ENCODE data around the gene TPPP. TPM values are rescaled to one million over a fixed set of nuclear protein-coding genes. Genes with fewer than 3 reads are reported as not detected.

Gene TPPP
- total and polyA plus RNA-seq, 12 donors, result 0.39 to 9.1 (median 2.0) TPM

DNA sequence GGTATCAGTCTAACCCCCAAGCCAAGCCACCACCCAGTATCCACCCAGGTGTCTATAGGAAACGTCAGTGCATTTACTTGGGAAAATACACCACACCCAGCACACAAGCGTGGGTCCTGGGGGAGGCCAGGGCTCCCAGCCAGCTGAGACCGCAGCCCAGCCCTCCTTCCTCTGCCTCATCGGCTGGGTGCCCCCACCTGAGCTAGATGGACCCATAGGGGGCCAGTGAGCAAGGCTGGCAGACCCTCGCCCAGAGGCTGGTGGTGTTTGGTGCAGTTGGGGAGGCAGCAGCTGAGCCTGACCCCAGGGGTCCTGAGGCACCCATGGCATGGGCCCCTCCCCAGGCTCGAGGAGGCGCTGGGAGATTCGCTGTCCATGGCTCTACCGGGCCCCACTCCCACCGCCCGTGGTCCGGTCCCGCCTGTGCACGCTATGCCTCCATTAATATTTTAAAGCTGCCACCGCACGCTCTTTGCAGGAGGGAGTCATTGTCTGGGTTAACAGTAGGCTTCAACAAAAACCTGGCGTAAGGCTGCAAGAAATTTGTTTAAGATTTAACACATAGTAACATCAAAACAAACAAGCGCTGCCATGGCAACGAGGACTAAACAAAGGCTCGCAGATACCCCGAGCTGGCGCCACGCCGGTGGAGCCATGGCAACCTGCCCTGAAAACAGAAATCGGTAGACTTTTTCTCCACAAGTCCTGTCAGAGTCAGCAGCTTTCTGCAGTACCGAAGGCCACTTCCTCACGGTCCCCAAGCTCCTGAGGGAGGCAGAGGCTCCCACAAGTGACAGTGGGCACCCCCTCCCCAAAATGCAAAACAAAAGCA lies 20.6 kb downstream of the TPPP start:
- Histone ChIP-seq H3K4me3 (no peak overlapping the region), H3K27me3 (no peaks in the 10 kb centered on the region), H3K9me3 (replicated peaks in 1 of 3) (no peaks in the 10 kb centered on the region), H3K4me1 (replicated peaks in 1 of 2) (peaks cover 0 to 26% of the 10 kb centered on the region in 2 donors), H3K36me3 (replicated peaks in 1 of 2) (no peaks in the 10 kb centered on the region), H3K27ac (no peak overlapping the region)
- intact Hi-C loops (cut with DNase I), result loop anchor here (5.0 to 10.0 kb wide), 2 partner anchors 122 to 235 kb away; no protein-coding TSS in a partner anchor
- 8 to 20% (median 12%) methylated on average over 16 to 27 of the region's 27 CpGs for WGBS, 4 donors
- peak; percentile 39 to 95 (median 60) for DNase-seq
- TF ChIP-seq, protein P1, sequence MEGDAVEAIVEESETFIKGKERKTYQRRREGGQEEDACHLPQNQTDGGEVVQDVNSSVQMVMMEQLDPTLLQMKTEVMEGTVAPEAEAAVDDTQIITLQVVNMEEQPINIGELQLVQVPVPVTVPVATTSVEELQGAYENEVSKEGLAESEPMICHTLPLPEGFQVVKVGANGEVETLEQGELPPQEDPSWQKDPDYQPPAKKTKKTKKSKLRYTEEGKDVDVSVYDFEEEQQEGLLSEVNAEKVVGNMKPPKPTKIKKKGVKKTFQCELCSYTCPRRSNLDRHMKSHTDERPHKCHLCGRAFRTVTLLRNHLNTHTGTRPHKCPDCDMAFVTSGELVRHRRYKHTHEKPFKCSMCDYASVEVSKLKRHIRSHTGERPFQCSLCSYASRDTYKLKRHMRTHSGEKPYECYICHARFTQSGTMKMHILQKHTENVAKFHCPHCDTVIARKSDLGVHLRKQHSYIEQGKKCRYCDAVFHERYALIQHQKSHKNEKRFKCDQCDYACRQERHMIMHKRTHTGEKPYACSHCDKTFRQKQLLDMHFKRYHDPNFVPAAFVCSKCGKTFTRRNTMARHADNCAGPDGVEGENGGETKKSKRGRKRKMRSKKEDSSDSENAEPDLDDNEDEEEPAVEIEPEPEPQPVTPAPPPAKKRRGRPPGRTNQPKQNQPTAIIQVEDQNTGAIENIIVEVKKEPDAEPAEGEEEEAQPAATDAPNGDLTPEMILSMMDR (IDR thresholded peaks at IDR 0.05), result no peak
- TF ChIP-seq POLR2A (IDR thresholded peaks at IDR 0.05), result no peak

DNA sequence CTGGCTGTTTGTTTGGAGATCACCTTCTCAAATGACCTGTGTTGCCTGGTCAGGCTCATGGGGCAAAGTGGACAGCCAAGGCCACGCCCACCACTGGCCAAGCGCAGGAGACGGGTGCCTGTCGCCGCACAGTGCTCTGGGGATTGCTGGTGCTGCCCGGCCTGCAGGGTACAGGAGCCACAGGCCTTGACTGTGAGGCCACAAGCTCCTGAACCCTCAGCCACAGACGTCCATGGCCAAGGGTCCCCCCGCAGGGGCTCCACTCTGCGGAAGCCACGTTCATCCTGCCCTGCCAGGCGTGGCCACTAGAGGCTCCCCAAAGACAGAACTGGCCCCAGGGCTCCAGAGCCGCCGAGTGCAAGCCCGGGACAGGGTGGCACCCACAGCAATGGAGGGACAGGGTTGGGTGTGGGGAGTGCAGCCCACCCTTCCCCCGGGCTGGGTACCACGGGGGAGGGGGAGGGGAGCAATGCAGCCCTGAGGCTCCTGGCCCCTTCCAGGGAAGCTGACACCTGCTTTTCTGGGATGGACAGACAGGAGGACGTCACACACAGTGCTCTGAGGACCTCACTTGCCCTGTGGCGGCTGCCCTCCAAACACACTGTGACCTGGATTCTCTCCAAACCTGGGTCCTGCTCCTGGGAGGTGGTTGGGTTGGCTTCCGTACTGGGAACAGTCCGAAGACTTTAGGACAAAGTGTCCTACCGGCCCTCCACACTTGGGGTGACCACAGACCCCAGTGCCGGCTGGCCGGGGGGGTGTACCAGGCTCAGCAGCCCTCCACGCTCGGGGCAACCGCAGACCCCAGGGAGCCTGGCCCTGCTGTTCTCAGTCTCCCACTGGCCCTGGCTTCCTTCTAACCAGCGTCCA lies 21.5 kb downstream of the TPPP start:
- Histone ChIP-seq H3K4me1 (replicated peaks in 1 of 2) (peaks cover 0 to 26% of the 10 kb centered on the region in 2 donors), H3K27ac (no peak overlapping the region), H3K9me3 (replicated peaks in 1 of 3) (no peaks in the 10 kb centered on the region), H3K36me3 (replicated peaks in 1 of 2) (no peaks in the 10 kb centered on the region), H3K27me3 (no peaks in the 10 kb centered on the region), H3K4me3 (no peak overlapping the region)
- intact Hi-C loops (cut with DNase I), result loop anchor here (2.0 to 10.0 kb wide), 3 partner anchors 123 to 236 kb away; no protein-coding TSS in a partner anchor
- peak; percentile 57 to 84 (median 72) for DNase-seq
- 21 to 25% (median 24%) methylated on average over 2 to 27 of the region's 27 CpGs for WGBS, 4 donors
- TF ChIP-seq POLR2A (IDR thresholded peaks at IDR 0.05), result peak in 1 of 2 donors; percentile 6
- TF ChIP-seq, protein P1 (IDR thresholded peaks at IDR 0.05), result peak; percentile 71 to 92 (median 88)

DNA sequence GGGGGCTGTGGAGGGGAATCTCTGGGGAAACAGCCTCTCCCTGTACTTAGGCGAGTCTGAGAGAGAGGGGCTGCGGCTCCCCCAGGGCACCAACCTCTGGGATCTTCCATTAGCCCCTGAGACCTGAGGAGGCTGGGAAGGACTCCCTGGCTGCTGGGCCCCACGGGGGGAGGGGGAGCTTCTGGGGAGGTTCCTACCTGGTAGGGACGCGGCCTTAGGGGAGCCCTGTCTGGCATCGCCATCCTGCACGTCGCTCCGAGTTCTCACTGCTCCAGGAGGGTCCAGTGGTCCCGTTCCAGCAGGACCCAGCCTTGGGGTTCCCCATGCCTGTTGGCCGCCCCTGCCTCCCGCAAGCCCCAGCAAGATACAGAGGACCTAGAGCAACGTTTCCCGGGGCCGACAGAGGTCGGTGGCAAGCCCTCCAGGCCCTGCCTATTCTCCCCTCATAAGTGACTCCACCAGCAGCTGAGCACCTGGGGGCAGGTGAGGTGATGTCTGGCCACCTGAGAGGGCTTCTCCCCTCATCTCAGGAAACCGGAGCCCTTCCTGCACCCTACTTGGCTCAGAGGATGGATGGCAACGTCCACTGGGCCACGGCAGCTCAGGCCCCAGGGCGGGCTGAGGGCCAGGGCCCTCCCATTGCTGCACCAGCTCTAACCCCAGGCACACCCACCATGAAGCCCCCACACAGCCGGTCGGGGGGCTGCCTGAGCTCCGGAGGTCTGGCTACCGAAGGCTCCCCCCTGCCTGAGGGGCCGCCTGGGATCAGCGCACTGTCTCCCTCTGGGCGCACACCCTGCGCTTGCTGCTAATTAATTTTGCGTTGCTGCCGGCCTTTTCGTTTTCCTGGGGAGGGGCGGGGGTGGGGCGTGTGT lies 22.5 kb downstream of the TPPP start:
- H3K9me3 ChIP-seq (replicated peaks in 1 of 3), result no peaks in the 10 kb centered on the region
- WGBS, 4 donors, result 63 to 76% (median 67%) methylated on average over 10 to 33 of the region's 33 CpGs
- no peaks in the 10 kb centered on the region for H3K36me3 ChIP-seq (replicated peaks in 1 of 2)
- DNase-seq, result peak in 1 of 7 donors; percentile 15
- peaks cover 0 to 26% of the 10 kb centered on the region in 2 donors for H3K4me1 ChIP-seq (replicated peaks in 1 of 2)
- no peak overlapping the region for H3K4me3 ChIP-seq
- TF ChIP-seq, protein P1 (IDR thresholded peaks at IDR 0.05), result no peak
- TF ChIP-seq POLR2A (IDR thresholded peaks at IDR 0.05), result no peak
- intact Hi-C loops (cut with DNase I), result loop anchor here (2.0 to 10.0 kb wide), 3 partner anchors 124 to 237 kb away; no protein-coding TSS in a partner anchor
- H3K27me3 ChIP-seq, result no peaks in the 10 kb centered on the region
- no peak overlapping the region for H3K27ac ChIP-seq
